WTC11 (cell line): ENCODE measurements around the gene SLC24A4. TPM values are rescaled to one million over a fixed set of nuclear protein-coding genes. Genes with fewer than 3 reads are reported as not detected.

Experiments used
- ATAC-seq: fragments of 200-7000 bp; cut with Tn5 transposase; 2 replicates; pipeline ENCODE4 v1.10.0; 2021; ENCODE audit warnings: mild to moderate bottlenecking, moderate library complexity
- CTCF ChIA-PET: fragments of 300-600 bp; sonication (Branson Sonifier 250); formaldehyde crosslinking; loops from one replicate; lab custom pipeline; 2021; ENCODE audit warnings: antibody characterized with exemption; lab: Charles Lee
- POLR2A ChIA-PET: fragments of 350-600 bp; sonication (Branson Sonifier 250); formaldehyde crosslinking; loops from one replicate; lab custom pipeline; 2021; ENCODE audit warnings: antibody characterized with exemption; lab: Charles Lee
- DNase-seq: peaks from one replicate; pipeline ENCODE4 v3.0.0; 2021; ENCODE audit warnings: low spot score
- H3K27ac Mint-ChIP-seq: 2 replicates; pipeline ENCODE4 v1.8.0; 2021; ENCODE audit warnings: mixed read lengths
- H3K27me3 Mint-ChIP-seq: 2 replicates; pipeline ENCODE4 v1.8.0; 2021; ENCODE audit warnings: low read depth, mild to moderate bottlenecking, moderate library complexity, mixed read lengths
- H3K36me3 Mint-ChIP-seq: 2 replicates; pipeline ENCODE4 v1.8.0; 2021; ENCODE audit warnings: mixed read lengths
- H3K4me1 Mint-ChIP-seq: 2 replicates; pipeline ENCODE4 v1.8.0; 2022; ENCODE audit warnings: mixed read lengths
- H3K4me3 Mint-ChIP-seq: 2 replicates; pipeline ENCODE4 v1.8.0; 2021; ENCODE audit warnings: mild to moderate bottlenecking, moderate library complexity, mixed read lengths
- H3K9me3 Mint-ChIP-seq: 2 replicates; pipeline ENCODE4 v1.8.0; 2021; ENCODE audit warnings: mixed read lengths
- ELF4 ChIP-seq: sonication (generic); formaldehyde crosslinking; IDR thresholded peaks from 2 replicates; pipeline ENCODE4 v1.8.1; 2022; ENCODE audit warnings: low read depth, mild to moderate bottlenecking, moderate library complexity, missing genetic modification reagents
- FOXJ3 ChIP-seq: sonication (generic); formaldehyde crosslinking; IDR thresholded peaks from 2 replicates; pipeline ENCODE4 v1.9.0; 2021; ENCODE audit warnings: missing genetic modification reagents, mild to moderate bottlenecking, borderline replicate concordance
- GRHL2 ChIP-seq: fragments of 250-450 bp; sonication (Bioruptor Pico); IDR thresholded peaks from 2 replicates; pipeline ENCODE4 v1.8.0; 2022; ENCODE audit warnings: mild to moderate bottlenecking, moderate library complexity; ENCODE audit not compliant: insufficient replicate concordance, severe bottlenecking
- KAT7 ChIP-seq: sonication (generic); formaldehyde crosslinking; IDR thresholded peaks from 2 replicates; pipeline ENCODE4 v1.8.1; 2023; ENCODE audit warnings: missing genetic modification reagents, mild to moderate bottlenecking, borderline replicate concordance
- MYBL2 ChIP-seq: sonication (generic); formaldehyde crosslinking; IDR thresholded peaks from 2 replicates; pipeline ENCODE4 v1.8.1; 2023; ENCODE audit warnings: mild to moderate bottlenecking, moderate library complexity, missing genetic modification reagents
- SOX15 ChIP-seq: fragments of 250-450 bp; sonication (Bioruptor Pico); IDR thresholded peaks from 2 replicates; pipeline ENCODE4 v1.9.0; 2021; ENCODE audit warnings: mild to moderate bottlenecking
- ZBTB21 ChIP-seq: sonication (generic); formaldehyde crosslinking; IDR thresholded peaks from 2 replicates; pipeline ENCODE4 v1.8.1; 2023; ENCODE audit warnings: mild to moderate bottlenecking, missing genetic modification reagents, borderline replicate concordance
- ZNF138 ChIP-seq: sonication (generic); formaldehyde crosslinking; conservative IDR thresholded peaks from 2 replicates; pipeline ENCODE4 v1.8.1; 2022; ENCODE audit warnings: mild to moderate bottlenecking, moderate library complexity, missing genetic modification reagents
- ZNF423 ChIP-seq: fragments of 250-450 bp; sonication (Bioruptor Pico); IDR thresholded peaks from 2 replicates; pipeline ENCODE4 v2.1.2; 2022; ENCODE audit warnings: mild to moderate bottlenecking, moderate library complexity
- total RNA-seq: library from RNA; stranded (reverse); gene quantifications from 3 replicates; pipeline ENCODE4 v1.2.3, GENCODE V29; 2021
- TF ChIP-seq, protein P1 (sequence below): fragments of 250-450 bp; sonication (Bioruptor Pico); IDR thresholded peaks from 2 replicates; pipeline ENCODE4 v1.9.0; 2021; ENCODE audit warnings: mild to moderate bottlenecking, borderline replicate concordance
- TF ChIP-seq, protein P2 (sequence below): sonication (generic); formaldehyde crosslinking; IDR thresholded peaks from 2 replicates; pipeline ENCODE4 v1.8.0; 2022; ENCODE audit warnings: mild to moderate bottlenecking, missing genetic modification reagents
- TF ChIP-seq, protein P3 (sequence below): sonication (generic); formaldehyde crosslinking; IDR thresholded peaks from 2 replicates; pipeline ENCODE4 v1.8.0; 2022; ENCODE audit warnings: mild to moderate bottlenecking, missing genetic modification reagents
- TF ChIP-seq, protein P4 (sequence below): fragments of 250-450 bp; sonication (Bioruptor Pico); IDR thresholded peaks from 2 replicates; pipeline ENCODE4 v1.8.0; 2021; ENCODE audit warnings: mild to moderate bottlenecking
- TF ChIP-seq, protein P5 (sequence below): fragments of 250-450 bp; sonication (Bioruptor Pico); conservative IDR thresholded peaks from 2 replicates; pipeline ENCODE4 v1.9.0; 2021; ENCODE audit warnings: mild to moderate bottlenecking
- TF ChIP-seq, protein P6 (sequence below): sonication (generic); formaldehyde crosslinking; IDR thresholded peaks from 2 replicates; pipeline ENCODE4 v1.8.1; 2023; ENCODE audit warnings: mild to moderate bottlenecking, moderate library complexity, missing genetic modification reagents
- TF ChIP-seq, protein P7 (sequence below): sonication (generic); formaldehyde crosslinking; IDR thresholded peaks from 2 replicates; pipeline ENCODE4 v1.8.0; 2023; ENCODE audit warnings: missing genetic modification reagents, mild to moderate bottlenecking, borderline replicate concordance

SLC24A4 gene
- total RNA-seq, 1 experiment from 2014 or later, result 0.90 TPM

DNA sequence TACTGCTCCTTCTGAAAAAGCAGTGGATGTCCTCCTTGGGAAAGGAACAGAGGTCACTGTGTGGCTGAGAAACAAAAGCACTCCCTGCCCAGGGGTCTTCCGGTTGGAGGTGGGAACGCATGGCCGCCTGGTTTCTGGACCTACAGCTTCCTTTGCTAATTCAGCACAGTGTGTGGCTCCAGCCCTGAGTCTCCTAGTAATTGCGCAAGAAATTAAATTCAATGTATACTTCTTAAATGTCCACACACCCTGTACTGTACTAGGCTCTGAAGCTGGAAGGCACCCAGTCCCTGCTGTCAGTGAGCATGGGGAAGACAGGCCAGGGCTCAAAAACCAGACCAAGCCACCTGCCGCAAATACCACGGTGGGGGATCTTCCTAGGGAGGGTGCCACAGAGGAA lies 13.4 kb downstream of the SLC24A4 start (continued):
- TF ChIP-seq, protein P1, sequence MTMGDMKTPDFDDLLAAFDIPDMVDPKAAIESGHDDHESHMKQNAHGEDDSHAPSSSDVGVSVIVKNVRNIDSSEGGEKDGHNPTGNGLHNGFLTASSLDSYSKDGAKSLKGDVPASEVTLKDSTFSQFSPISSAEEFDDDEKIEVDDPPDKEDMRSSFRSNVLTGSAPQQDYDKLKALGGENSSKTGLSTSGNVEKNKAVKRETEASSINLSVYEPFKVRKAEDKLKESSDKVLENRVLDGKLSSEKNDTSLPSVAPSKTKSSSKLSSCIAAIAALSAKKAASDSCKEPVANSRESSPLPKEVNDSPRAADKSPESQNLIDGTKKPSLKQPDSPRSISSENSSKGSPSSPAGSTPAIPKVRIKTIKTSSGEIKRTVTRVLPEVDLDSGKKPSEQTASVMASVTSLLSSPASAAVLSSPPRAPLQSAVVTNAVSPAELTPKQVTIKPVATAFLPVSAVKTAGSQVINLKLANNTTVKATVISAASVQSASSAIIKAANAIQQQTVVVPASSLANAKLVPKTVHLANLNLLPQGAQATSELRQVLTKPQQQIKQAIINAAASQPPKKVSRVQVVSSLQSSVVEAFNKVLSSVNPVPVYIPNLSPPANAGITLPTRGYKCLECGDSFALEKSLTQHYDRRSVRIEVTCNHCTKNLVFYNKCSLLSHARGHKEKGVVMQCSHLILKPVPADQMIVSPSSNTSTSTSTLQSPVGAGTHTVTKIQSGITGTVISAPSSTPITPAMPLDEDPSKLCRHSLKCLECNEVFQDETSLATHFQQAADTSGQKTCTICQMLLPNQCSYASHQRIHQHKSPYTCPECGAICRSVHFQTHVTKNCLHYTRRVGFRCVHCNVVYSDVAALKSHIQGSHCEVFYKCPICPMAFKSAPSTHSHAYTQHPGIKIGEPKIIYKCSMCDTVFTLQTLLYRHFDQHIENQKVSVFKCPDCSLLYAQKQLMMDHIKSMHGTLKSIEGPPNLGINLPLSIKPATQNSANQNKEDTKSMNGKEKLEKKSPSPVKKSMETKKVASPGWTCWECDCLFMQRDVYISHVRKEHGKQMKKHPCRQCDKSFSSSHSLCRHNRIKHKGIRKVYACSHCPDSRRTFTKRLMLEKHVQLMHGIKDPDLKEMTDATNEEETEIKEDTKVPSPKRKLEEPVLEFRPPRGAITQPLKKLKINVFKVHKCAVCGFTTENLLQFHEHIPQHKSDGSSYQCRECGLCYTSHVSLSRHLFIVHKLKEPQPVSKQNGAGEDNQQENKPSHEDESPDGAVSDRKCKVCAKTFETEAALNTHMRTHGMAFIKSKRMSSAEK, result no peak
- TF ChIP-seq, protein P2, sequence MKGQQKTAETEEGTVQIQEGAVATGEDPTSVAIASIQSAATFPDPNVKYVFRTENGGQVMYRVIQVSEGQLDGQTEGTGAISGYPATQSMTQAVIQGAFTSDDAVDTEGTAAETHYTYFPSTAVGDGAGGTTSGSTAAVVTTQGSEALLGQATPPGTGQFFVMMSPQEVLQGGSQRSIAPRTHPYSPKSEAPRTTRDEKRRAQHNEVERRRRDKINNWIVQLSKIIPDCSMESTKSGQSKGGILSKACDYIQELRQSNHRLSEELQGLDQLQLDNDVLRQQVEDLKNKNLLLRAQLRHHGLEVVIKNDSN (CRISPR knock-in tag), result no peak
- no peak for TF ChIP-seq MYBL2 (CRISPR knock-in tag)
- TF ChIP-seq ZBTB21, result no peak
- TF ChIP-seq SOX15, result no peak

DNA sequence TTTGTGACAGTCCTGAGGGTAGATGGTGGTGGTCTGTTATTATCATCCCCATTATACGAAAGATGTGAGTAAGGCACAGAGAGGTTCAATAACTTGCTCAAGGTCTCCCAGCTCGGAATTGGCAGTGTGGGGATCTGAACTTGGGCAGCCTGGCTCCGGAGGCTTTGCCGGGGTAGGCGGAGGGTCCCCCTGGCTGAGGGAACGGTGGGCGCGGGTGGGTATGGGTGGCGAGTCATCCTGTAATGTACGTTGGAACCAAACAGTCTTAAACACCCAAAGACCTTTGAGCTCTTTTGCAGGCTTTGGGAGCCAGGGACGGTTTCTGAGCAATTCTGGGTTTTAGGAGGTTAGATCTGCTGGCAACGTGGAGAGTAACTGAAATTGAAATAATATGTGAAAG lies 16.5 kb downstream of the SLC24A4 start:
- POLR2A ChIA-PET, result no interaction called here
- Mint-ChIP-seq H3K4me1 (peaks cover 7% of the 10 kb centered on the region; the same call in 1 of the 2 replicates), H3K27ac (no peak overlapping the region), H3K9me3 (peaks cover 6% of the 10 kb centered on the region), H3K4me3 (no peak overlapping the region), H3K36me3 (no peaks in the 10 kb centered on the region), H3K27me3 (no peaks in the 10 kb centered on the region)
- ATAC-seq, result no peak
- DNase-seq, result no peak
- no peak for TF ChIP-seq ELF4 (CRISPR knock-in tag)
- TF ChIP-seq, protein P3, sequence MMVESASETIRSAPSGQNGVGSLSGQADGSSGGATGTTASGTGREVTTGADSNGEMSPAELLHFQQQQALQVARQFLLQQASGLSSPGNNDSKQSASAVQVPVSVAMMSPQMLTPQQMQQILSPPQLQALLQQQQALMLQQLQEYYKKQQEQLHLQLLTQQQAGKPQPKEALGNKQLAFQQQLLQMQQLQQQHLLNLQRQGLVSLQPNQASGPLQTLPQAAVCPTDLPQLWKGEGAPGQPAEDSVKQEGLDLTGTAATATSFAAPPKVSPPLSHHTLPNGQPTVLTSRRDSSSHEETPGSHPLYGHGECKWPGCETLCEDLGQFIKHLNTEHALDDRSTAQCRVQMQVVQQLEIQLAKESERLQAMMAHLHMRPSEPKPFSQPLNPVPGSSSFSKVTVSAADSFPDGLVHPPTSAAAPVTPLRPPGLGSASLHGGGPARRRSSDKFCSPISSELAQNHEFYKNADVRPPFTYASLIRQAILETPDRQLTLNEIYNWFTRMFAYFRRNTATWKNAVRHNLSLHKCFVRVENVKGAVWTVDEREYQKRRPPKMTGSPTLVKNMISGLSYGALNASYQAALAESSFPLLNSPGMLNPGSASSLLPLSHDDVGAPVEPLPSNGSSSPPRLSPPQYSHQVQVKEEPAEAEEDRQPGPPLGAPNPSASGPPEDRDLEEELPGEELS (CRISPR knock-in tag), result no peak
- no peak for TF ChIP-seq ZNF138
- CTCF ChIA-PET, result interaction anchor here (1.3 to 2.7 kb wide), 2 partner anchors 12 to 14 kb away, joined by 4 to 12 read pairs; no protein-coding TSS in a partner anchor

DNA sequence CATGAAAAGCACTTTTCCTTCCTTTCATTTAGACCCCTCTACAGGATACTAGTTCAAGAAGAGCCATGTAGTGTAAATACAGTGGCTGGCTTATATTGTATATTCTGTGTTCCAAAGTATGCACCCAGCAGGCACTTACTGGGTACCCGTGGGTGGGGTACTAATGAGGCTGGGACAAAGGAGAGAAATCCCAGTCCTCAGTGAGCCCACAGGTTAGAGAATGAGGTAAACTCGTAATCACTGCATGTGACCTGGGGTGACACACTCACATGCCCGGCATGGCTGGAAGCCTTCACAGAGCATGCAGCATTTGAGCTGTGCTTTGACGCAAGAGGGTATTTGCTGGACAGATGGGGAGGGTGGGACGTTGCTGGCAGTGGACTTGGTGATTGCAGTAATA lies 17.1 kb downstream of the SLC24A4 start:
- H3K4me1 Mint-ChIP-seq, result peaks cover 7% of the 10 kb centered on the region; the same call in 1 of the 2 replicates
- no peaks in the 10 kb centered on the region for H3K27me3 Mint-ChIP-seq
- H3K4me3 Mint-ChIP-seq, result no peak overlapping the region
- POLR2A ChIA-PET, result no interaction called here
- DNase-seq (no peak), ATAC-seq (no peak)
- CTCF ChIA-PET, result no interaction called here
- no peak overlapping the region for H3K27ac Mint-ChIP-seq
- H3K9me3 Mint-ChIP-seq, result peaks cover 7% of the 10 kb centered on the region
- H3K36me3 Mint-ChIP-seq, result no peaks in the 10 kb centered on the region
- TF ChIP-seq FOXJ3 (no peak), ZBTB21 (no peak), GRHL2 (no peak), KAT7 (CRISPR knock-in tag) (no peak), ELF4 (CRISPR knock-in tag) (no peak), ZNF423 (CRISPR knock-in tag) (no peak)
- TF ChIP-seq, protein P4, sequence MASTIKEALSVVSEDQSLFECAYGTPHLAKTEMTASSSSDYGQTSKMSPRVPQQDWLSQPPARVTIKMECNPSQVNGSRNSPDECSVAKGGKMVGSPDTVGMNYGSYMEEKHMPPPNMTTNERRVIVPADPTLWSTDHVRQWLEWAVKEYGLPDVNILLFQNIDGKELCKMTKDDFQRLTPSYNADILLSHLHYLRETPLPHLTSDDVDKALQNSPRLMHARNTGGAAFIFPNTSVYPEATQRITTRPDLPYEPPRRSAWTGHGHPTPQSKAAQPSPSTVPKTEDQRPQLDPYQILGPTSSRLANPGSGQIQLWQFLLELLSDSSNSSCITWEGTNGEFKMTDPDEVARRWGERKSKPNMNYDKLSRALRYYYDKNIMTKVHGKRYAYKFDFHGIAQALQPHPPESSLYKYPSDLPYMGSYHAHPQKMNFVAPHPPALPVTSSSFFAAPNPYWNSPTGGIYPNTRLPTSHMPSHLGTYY (CRISPR knock-in tag), result no peak
- TF ChIP-seq, protein P5, sequence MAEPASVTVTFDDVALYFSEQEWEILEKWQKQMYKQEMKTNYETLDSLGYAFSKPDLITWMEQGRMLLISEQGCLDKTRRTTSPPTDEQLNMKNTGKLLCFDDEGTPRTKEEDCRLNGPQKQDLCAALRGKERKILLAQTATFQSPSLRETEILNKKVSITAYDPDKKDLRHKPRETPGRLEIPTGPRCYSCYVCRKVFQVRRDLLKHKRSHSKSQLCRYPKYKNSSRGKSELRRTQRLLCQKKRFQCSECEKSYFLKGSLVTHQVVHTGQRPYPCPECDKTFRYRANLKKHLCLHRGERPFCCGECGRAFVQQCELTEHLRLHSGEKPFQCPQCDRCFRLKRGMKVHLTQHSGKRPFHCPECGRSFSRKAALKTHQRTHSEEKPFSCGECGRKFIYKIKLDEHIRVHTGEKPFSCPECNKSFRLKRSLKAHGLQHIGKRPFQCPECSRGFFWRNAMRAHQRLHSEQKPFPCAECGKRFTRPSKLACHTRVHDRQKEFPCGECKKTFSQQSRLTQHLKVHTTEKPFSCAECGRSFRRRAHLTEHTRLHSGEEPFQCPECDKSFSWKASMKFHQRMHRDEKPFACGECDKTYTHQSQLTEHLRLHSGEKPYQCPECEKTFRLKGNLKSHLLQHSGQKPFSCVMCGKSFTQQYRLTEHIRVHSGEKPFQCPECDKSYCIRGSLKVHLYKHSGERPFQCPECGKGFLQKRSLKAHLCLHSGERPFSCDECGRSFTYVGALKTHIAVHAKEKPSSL (CRISPR knock-in tag), result no peak
- TF ChIP-seq, protein P6, sequence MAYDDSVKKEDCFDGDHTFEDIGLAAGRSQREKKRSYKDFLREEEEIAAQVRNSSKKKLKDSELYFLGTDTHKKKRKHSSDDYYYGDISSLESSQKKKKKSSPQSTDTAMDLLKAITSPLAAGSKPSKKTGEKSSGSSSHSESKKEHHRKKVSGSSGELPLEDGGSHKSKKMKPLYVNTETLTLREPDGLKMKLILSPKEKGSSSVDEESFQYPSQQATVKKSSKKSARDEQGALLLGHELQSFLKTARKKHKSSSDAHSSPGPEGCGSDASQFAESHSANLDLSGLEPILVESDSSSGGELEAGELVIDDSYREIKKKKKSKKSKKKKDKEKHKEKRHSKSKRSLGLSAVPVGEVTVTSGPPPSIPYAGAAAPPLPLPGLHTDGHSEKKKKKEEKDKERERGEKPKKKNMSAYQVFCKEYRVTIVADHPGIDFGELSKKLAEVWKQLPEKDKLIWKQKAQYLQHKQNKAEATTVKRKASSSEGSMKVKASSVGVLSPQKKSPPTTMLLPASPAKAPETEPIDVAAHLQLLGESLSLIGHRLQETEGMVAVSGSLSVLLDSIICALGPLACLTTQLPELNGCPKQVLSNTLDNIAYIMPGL (CRISPR knock-in tag), result no peak
- TF ChIP-seq, protein P7, sequence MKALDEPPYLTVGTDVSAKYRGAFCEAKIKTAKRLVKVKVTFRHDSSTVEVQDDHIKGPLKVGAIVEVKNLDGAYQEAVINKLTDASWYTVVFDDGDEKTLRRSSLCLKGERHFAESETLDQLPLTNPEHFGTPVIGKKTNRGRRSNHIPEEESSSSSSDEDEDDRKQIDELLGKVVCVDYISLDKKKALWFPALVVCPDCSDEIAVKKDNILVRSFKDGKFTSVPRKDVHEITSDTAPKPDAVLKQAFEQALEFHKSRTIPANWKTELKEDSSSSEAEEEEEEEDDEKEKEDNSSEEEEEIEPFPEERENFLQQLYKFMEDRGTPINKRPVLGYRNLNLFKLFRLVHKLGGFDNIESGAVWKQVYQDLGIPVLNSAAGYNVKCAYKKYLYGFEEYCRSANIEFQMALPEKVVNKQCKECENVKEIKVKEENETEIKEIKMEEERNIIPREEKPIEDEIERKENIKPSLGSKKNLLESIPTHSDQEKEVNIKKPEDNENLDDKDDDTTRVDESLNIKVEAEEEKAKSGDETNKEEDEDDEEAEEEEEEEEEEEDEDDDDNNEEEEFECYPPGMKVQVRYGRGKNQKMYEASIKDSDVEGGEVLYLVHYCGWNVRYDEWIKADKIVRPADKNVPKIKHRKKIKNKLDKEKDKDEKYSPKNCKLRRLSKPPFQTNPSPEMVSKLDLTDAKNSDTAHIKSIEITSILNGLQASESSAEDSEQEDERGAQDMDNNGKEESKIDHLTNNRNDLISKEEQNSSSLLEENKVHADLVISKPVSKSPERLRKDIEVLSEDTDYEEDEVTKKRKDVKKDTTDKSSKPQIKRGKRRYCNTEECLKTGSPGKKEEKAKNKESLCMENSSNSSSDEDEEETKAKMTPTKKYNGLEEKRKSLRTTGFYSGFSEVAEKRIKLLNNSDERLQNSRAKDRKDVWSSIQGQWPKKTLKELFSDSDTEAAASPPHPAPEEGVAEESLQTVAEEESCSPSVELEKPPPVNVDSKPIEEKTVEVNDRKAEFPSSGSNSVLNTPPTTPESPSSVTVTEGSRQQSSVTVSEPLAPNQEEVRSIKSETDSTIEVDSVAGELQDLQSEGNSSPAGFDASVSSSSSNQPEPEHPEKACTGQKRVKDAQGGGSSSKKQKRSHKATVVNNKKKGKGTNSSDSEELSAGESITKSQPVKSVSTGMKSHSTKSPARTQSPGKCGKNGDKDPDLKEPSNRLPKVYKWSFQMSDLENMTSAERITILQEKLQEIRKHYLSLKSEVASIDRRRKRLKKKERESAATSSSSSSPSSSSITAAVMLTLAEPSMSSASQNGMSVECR, result no peak
